Fibroblast of the conjunctiva (primary cell): ENCODE data around the gene AP3B1.
"Not testable (repeated sequence)": the region's sequence is repeated elsewhere in the genome, so short reads cannot be mapped to it uniquely, and the experiment has no call there.

Experiments used
- DNase-seq: peaks from one replicate; pipeline ENCODE4 v3.0.0-alpha.2; 2010; ENCODE audit warnings: low read depth

The AP3B1 gene

GRCh38 chr5:78065663-78066062 lies 228.8 kb downstream of the AP3B1 start:
- DNase-seq = no peak

GRCh38 chr5:78064941-78065472 lies 229.5 kb downstream of the AP3B1 start:
- DNase-seq = no peak

GRCh38 chr5:78063495-78063894 lies 231.0 kb downstream of the AP3B1 start:
- no peak for DNase-seq

- no peak for DNase-seq
Observed at GRCh38 chr5:78062645-78063044, 231.9 kb downstream of the AP3B1 start.

- DNase-seq = no peak
Observed at GRCh38 chr5:78060421-78060820, 234.1 kb downstream of the AP3B1 start.

GRCh38 chr5:78058625-78059024 lies 235.9 kb downstream of the AP3B1 start:
- no peak for DNase-seq

- DNase-seq = no peak
Observed at GRCh38 chr5:78056901-78057514, 237.5 kb downstream of the AP3B1 start.

- no peak for DNase-seq
Observed at GRCh38 chr5:78056053-78056452, 238.4 kb downstream of the AP3B1 start.

GRCh38 chr5:78050888-78051287 lies 243.6 kb downstream of the AP3B1 start:
- DNase-seq = no peak

GRCh38 chr5:78046823-78047222 lies 247.7 kb downstream of the AP3B1 start:
- DNase-seq = not testable (repeated sequence)

- no peak for DNase-seq
Observed at GRCh38 chr5:78046006-78046405, 248.5 kb downstream of the AP3B1 start.

GRCh38 chr5:78041805-78042204 lies 252.7 kb downstream of the AP3B1 start:
- DNase-seq = no peak

GRCh38 chr5:78025540-78025939 lies 269.0 kb downstream of the AP3B1 start:
- DNase-seq = no peak

GRCh38 chr5:78019744-78020143 lies 274.8 kb downstream of the AP3B1 start:
- no peak for DNase-seq

- DNase-seq = no peak
Observed at GRCh38 chr5:78016863-78017529, 277.5 kb downstream of the AP3B1 start.

- DNase-seq = peak; percentile 79
Observed at GRCh38 chr5:78009937-78010527, 284.5 kb downstream of the AP3B1 start.

GRCh38 chr5:78008356-78008967 lies 286.0 kb downstream of the AP3B1 start:
- DNase-seq = peak; percentile 22

GRCh38 chr5:78007233-78007632 lies 287.3 kb downstream of the AP3B1 start:
- no peak for DNase-seq

GRCh38 chr5:78006449-78006848 lies 288.0 kb downstream of the AP3B1 start:
- DNase-seq = no peak

GRCh38 chr5:78005021-78005785 lies 289.3 kb downstream of the AP3B1 start:
- DNase-seq = no peak

- DNase-seq = no peak
Observed at GRCh38 chr5:78004559-78004958, 289.9 kb downstream of the AP3B1 start.

GRCh38 chr5:78003919-78004318 lies 290.6 kb downstream of the AP3B1 start:
- DNase-seq = no peak
